Hepatocyte (in vitro differentiated cells): Measurements from ENCODE around the gene SLC22A23.

Experiments used
- CTCF ChIP-seq: fragments of 200-600 bp; sonication (generic); IDR thresholded peaks from 2 replicates; pipeline ENCODE4 v1.5.1; 2016; ENCODE audit warnings: antibody characterized with exemption, mild to moderate bottlenecking; ENCODE audit not compliant: poor library complexity
- EZH2 ChIP-seq: fragments of 200-600 bp; sonication (generic); IDR thresholded peaks from 2 replicates; pipeline ENCODE4 v1.6.1; 2016; ENCODE audit warnings: antibody characterized with exemption, mild to moderate bottlenecking, borderline replicate concordance

GRCh38 chr6:3252369-3252768, 204.5 kb downstream of the SLC22A23 start:
- TF ChIP-seq EZH2 (no peak), CTCF (no peak)
